Keratinocyte (primary cell): ENCODE data around the gene PTPRD. TPM values are rescaled to one million over a fixed set of nuclear protein-coding genes. Genes with fewer than 3 reads are reported as not detected.

Source experiments
- DNase-seq: peaks from one replicate; pipeline ENCODE4 v3.0.0-alpha.2; 2011; ENCODE audit warnings: low read depth, missing footprints, low spot score
- FAIRE-seq: peaks from 2 replicates; lab custom pipeline; 2011; peaks lifted over from hg19 to GRCh38; lab: Jason Lieb, UNC
- H2AFZ ChIP-seq: 2 replicates; pipeline ENCODE4 v1.6.0; 2012; ENCODE audit warnings: low read length, control low read depth, inconsistent platforms; ENCODE audit not compliant: control insufficient read depth
- H3K27ac ChIP-seq: 2 replicates; pipeline ENCODE4 v1.5.1; 2011; ENCODE audit warnings: low read length; ENCODE audit not compliant: control insufficient read depth, insufficient read depth
- H3K27me3 ChIP-seq: 3 replicates; pipeline ENCODE4 v1.6.0; 2011; ENCODE audit warnings: low read length; ENCODE audit not compliant: control insufficient read depth, insufficient read depth; ENCODE audit errors: extremely low read depth
- H3K36me3 ChIP-seq, 2 experiments: 2 replicates in 1 of 2; 3 replicates in 1 of 2; pipeline ENCODE4 v1.5.1; 2011; ENCODE audit warnings: low read length in 2 of 2, mild to moderate bottlenecking in 1 of 2; ENCODE audit not compliant: control insufficient read depth in 2 of 2, insufficient read depth in 2 of 2; ENCODE audit errors: extremely low read depth in 1 of 2
- H3K4me1 ChIP-seq: 3 replicates; pipeline ENCODE4 v1.5.1; 2011; ENCODE audit warnings: low read length; ENCODE audit not compliant: control insufficient read depth, insufficient read depth; ENCODE audit errors: extremely low read depth
- H3K4me2 ChIP-seq: 3 replicates; pipeline ENCODE4 v1.6.0; 2011; ENCODE audit warnings: low read depth, low read length; ENCODE audit not compliant: control insufficient read depth, insufficient read depth; ENCODE audit errors: extremely low read depth
- H3K4me3 ChIP-seq, 3 experiments: fragments of 200-600 bp in 1 of 3; sonication (generic) in 1 of 3; 2 replicates in 2 of 3; 3 replicates in 1 of 3; pipeline ENCODE4 v1.5.1; 2011 to 2016; ENCODE audit warnings: low read length in 3 of 3, mild to moderate bottlenecking in 3 of 3, control low read depth in 2 of 3, inconsistent platforms in 1 of 3, low read depth in 1 of 3, mixed read lengths in 1 of 3, mixed run types in 1 of 3, moderate library complexity in 1 of 3; ENCODE audit not compliant: control insufficient read depth in 2 of 3, insufficient read depth in 2 of 3; ENCODE audit errors: extremely low read depth in 1 of 3
- H3K79me2 ChIP-seq: 2 replicates; pipeline ENCODE4 v1.6.0; 2012; ENCODE audit warnings: low read length; ENCODE audit not compliant: control insufficient read depth, insufficient read depth
- H3K9ac ChIP-seq: 3 replicates; pipeline ENCODE4 v1.6.0; 2011; ENCODE audit warnings: low read length; ENCODE audit not compliant: control insufficient read depth, insufficient read depth; ENCODE audit errors: extremely low read depth
- H3K9me1 ChIP-seq: 3 replicates; pipeline ENCODE4 v1.6.0; 2011; ENCODE audit warnings: low read length; ENCODE audit not compliant: control insufficient read depth, insufficient read depth; ENCODE audit errors: extremely low read depth
- H3K9me3 ChIP-seq: 2 replicates; pipeline ENCODE4 v1.5.1; 2012; ENCODE audit warnings: low read depth, low read length; ENCODE audit not compliant: control insufficient read depth
- H4K20me1 ChIP-seq: 3 replicates; pipeline ENCODE4 v1.6.0; 2011; ENCODE audit warnings: low read length; ENCODE audit not compliant: control insufficient read depth, insufficient read depth; ENCODE audit errors: extremely low read depth
- EZH2 ChIP-seq: IDR thresholded peaks from one replicate; pipeline ENCODE4 v1.6.1; 2012; ENCODE audit warnings: inconsistent platforms, mild to moderate bottlenecking, low read length, moderate library complexity
- dilution Hi-C: fragments of 300-500 bp; cut with MboI; formaldehyde crosslinking; loops from one replicate; pipeline ENCODE4 v1.7.0; 2020; ENCODE audit warnings: low sequenced_read_pairs; ENCODE audit not compliant: extremely low pct_ligation_motif_present
- polyA plus RNA-seq, 5 experiments: library from polyadenylated mRNA; depleted of rRNA in 3 of 5; stranded (reverse) in 3 of 5; stranded (forward) in 1 of 5; unstranded in 1 of 5; fragments of >200 nt; gene quantifications; 1 replicate in 1 of 5; 2 replicates in 3 of 5; 3 replicates in 1 of 5; pipeline versions ENCODE4 v1.2.1 to v1.2.3, GENCODE V29; 2011 to 2012; ENCODE audit warnings: missing spikeins in 2 of 5, low read depth in 1 of 5, low replicate concordance in 1 of 5
- TF ChIP-seq, protein P1 (sequence below), 3 experiments: IDR thresholded peaks in 1 of 3; conservative IDR thresholded peaks in 1 of 3; optimal IDR thresholded peaks in 1 of 3; 2 replicates in 2 of 3; 3 replicates in 1 of 3; pipeline versions ENCODE3 to v1.5.1; 2011; ENCODE audit warnings: low read length in 3 of 3, mild to moderate bottlenecking in 3 of 3, moderate library complexity in 2 of 3, control low read depth in 1 of 3, inconsistent platforms in 1 of 3; ENCODE audit not compliant: insufficient read depth in 2 of 3; ENCODE audit errors: extremely low read depth in 1 of 3

The PTPRD gene
- polyA plus RNA-seq, 1 donor (not counting 4 experiments of a cell fraction or from before 2014, with no cell fraction given): 0.10 TPM

- Histone ChIP-seq H3K9ac (no peak overlapping the region), H3K27ac (no peak overlapping the region), H3K4me2 (no peak overlapping the region), H3K9me3 (no peaks in the 10 kb centered on the region), H3K4me1 (no peaks in the 10 kb centered on the region), H4K20me1 (no peaks in the 10 kb centered on the region), H2AFZ (no peak overlapping the region), H3K36me3 (no peaks in the 10 kb centered on the region), H3K27me3 (no peaks in the 10 kb centered on the region), H3K79me2 (no peaks in the 10 kb centered on the region), H3K9me1 (no peaks in the 10 kb centered on the region), H3K4me3 (no peak overlapping the region)
- dilution Hi-C loops: no loop called here
- FAIRE-seq (no peak), DNase-seq (no peak)
- TF ChIP-seq, protein P1, sequence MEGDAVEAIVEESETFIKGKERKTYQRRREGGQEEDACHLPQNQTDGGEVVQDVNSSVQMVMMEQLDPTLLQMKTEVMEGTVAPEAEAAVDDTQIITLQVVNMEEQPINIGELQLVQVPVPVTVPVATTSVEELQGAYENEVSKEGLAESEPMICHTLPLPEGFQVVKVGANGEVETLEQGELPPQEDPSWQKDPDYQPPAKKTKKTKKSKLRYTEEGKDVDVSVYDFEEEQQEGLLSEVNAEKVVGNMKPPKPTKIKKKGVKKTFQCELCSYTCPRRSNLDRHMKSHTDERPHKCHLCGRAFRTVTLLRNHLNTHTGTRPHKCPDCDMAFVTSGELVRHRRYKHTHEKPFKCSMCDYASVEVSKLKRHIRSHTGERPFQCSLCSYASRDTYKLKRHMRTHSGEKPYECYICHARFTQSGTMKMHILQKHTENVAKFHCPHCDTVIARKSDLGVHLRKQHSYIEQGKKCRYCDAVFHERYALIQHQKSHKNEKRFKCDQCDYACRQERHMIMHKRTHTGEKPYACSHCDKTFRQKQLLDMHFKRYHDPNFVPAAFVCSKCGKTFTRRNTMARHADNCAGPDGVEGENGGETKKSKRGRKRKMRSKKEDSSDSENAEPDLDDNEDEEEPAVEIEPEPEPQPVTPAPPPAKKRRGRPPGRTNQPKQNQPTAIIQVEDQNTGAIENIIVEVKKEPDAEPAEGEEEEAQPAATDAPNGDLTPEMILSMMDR (optimal IDR thresholded peaks at IDR 0.05 in 1 of 3, IDR thresholded peaks at IDR 0.05 in 1 of 3, conservative IDR thresholded peaks at IDR 0.05 in 1 of 3; ENCODE audit: extremely low read depth in 1 of 3, insufficient read depth in 2 of 3, low read length in 3 of 3): no peak
- TF ChIP-seq EZH2: no peak
Measured at GRCh38 chr9:9538356-9538755, 1074.4 kb downstream of the PTPRD start.

GRCh38 chr9:9536523-9536922 is 1076.3 kb downstream of the PTPRD start:
- Histone ChIP-seq H3K79me2 (no peaks in the 10 kb centered on the region), H3K36me3 (no peaks in the 10 kb centered on the region), H3K4me2 (no peak overlapping the region), H2AFZ (no peak overlapping the region), H3K4me3 (no peak overlapping the region), H4K20me1 (no peaks in the 10 kb centered on the region), H3K9me1 (no peaks in the 10 kb centered on the region), H3K27me3 (no peaks in the 10 kb centered on the region), H3K27ac (no peak overlapping the region), H3K9me3 (no peaks in the 10 kb centered on the region), H3K9ac (no peak overlapping the region), H3K4me1 (no peaks in the 10 kb centered on the region)
- TF ChIP-seq, protein P1 (optimal IDR thresholded peaks at IDR 0.05 in 1 of 3, IDR thresholded peaks at IDR 0.05 in 1 of 3, conservative IDR thresholded peaks at IDR 0.05 in 1 of 3; ENCODE audit: extremely low read depth in 1 of 3, insufficient read depth in 2 of 3, low read length in 3 of 3): no peak
- TF ChIP-seq EZH2: no peak
- FAIRE-seq: no peak
- dilution Hi-C loops: no loop called here
- DNase-seq: no peak
